NCI-H146 treated with DMSO at 0.1 percent for 48 hours (cell line): ENCODE results near the gene SLC27A2.

ENCODE experiments used
- DNase-seq: peaks from one replicate; lab custom pipeline; 2025; ENCODE audit not compliant: unreplicated experiment; lab: John Stamatoyannopoulos, UW

Gene SLC27A2

GRCh38 chr15:50190166-50190570 is 8.2 kb downstream of the SLC27A2 start:
- DNase-seq: no peak

GRCh38 chr15:50190723-50191122 is 8.7 kb downstream of the SLC27A2 start:
- no peak for DNase-seq

GRCh38 chr15:50192164-50192563 is 10.2 kb downstream of the SLC27A2 start:
- DNase-seq: no peak

- no peak for DNase-seq
Observed at GRCh38 chr15:50192926-50193620, 11.1 kb downstream of the SLC27A2 start.

GRCh38 chr15:50202003-50202402 is 20.0 kb downstream of the SLC27A2 start:
- DNase-seq: no peak

- DNase-seq: no peak
Observed at GRCh38 chr15:50206020-50206419, 24.0 kb downstream of the SLC27A2 start.

GRCh38 chr15:50209809-50210208 is 27.8 kb downstream of the SLC27A2 start:
- DNase-seq: no peak

- DNase-seq: no peak
Observed at GRCh38 chr15:50210462-50211157, 28.6 kb downstream of the SLC27A2 start.

GRCh38 chr15:50218291-50218690 is 36.3 kb downstream of the SLC27A2 start:
- no peak for DNase-seq

- no peak for DNase-seq
Observed at GRCh38 chr15:50218691-50219090, 36.7 kb downstream of the SLC27A2 start.

GRCh38 chr15:50219820-50220219 is 37.8 kb downstream of the SLC27A2 start:
- peak; percentile 7 for DNase-seq

GRCh38 chr15:50222181-50222580 is 40.2 kb downstream of the SLC27A2 start:
- DNase-seq: no peak

GRCh38 chr15:50224606-50225005 is 42.6 kb downstream of the SLC27A2 start:
- no peak for DNase-seq

- DNase-seq: no peak
Observed at GRCh38 chr15:50225057-50225456, 43.1 kb downstream of the SLC27A2 start.

- no peak for DNase-seq
Observed at GRCh38 chr15:50225938-50226337, 43.9 kb downstream of the SLC27A2 start.

GRCh38 chr15:50227076-50227475 is 45.1 kb downstream of the SLC27A2 start:
- no peak for DNase-seq

- no peak for DNase-seq
Observed at GRCh38 chr15:50228866-50229265, 46.9 kb downstream of the SLC27A2 start.

- DNase-seq: no peak
Observed at GRCh38 chr15:50229336-50229735, 47.3 kb downstream of the SLC27A2 start.

GRCh38 chr15:50231761-50232160 is 49.8 kb downstream of the SLC27A2 start:
- no peak for DNase-seq

GRCh38 chr15:50232791-50233190 is 50.8 kb downstream of the SLC27A2 start:
- DNase-seq: peak; percentile 4

- no peak for DNase-seq
Observed at GRCh38 chr15:50233192-50233736, 51.3 kb downstream of the SLC27A2 start.

- DNase-seq: no peak
Observed at GRCh38 chr15:50234764-50235163, 52.8 kb downstream of the SLC27A2 start.
